Activated CD8-positive, alpha-beta memory T cell treated with anti-CD3 and anti-CD28 coated beads, Interleukin-2, amount 50 U/mL, for 1 hour (primary cell): ENCODE results near the gene PM20D2.

ENCODE experiments used
- DNase-seq: peaks from one replicate; pipeline ENCODE4 v3.0.0-alpha.2; 2020; ENCODE audit errors: extremely low read depth

Gene PM20D2

GRCh38 chr6:89204096-89204495, 58.2 kb downstream of the PM20D2 start:
- DNase-seq: no peak

DNA sequence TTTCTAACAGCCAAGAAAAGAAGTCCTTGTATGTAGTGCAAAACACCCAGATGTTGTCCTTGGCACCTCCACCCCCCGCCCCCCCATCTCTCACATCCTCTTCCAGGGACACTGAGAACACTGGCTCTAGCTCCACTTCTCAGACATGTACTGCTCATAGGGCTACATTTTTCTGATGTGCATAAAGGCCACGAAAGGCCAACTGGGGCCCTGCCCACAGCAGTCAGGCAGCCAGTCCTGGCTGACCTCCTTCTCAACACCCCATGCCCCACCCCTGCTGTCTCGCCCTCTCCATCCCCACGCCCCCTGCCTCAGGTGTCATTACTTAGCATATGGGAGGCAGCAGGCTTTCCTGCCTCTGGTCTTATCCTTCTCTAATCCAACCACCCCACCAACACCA, 60.0 kb downstream of the PM20D2 start:
- DNase-seq: no peak

DNA sequence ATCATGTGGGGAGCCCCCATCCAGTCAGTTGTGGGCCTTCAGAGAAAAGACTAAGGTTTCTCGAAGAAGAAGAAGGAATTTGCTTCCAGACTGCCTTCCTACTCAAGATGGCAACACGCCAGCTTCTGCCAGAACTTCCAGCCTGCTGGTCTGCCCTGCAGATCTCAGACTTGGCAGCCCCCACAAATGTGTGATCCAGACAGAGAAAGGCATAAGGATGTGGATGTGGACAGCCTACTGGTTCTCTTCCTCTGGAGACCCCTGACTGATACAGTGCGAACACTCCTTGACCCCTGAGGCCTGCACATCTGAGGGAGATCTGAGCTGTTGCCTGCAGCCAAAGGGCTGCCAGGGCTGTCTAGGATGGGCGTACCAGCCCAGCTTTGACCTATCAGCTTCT, 62.7 kb downstream of the PM20D2 start:
- DNase-seq: no peak

DNA sequence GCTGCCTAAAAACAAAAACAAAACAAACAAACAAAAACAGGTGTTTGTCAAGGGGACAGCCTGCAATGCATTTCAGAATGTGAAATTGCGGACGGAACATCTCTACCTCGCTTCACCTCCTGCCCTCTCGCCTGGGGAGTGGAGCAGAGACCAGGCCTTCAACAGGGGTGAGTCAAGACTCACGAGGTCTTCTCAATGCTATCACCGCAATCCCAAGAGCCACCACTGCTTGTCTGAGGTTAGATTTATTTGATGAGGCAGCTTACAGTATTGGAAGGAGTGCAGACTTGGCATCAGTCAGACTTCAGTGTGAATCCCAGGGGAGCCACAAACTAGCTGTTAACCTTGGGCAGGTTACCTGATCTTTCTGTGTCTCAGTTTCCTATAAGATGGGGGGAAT, 63.6 kb downstream of the PM20D2 start:
- no peak for DNase-seq

- DNase-seq: no peak
Measured at GRCh38 chr6:89212472-89212871, 66.6 kb downstream of the PM20D2 start.

DNA sequence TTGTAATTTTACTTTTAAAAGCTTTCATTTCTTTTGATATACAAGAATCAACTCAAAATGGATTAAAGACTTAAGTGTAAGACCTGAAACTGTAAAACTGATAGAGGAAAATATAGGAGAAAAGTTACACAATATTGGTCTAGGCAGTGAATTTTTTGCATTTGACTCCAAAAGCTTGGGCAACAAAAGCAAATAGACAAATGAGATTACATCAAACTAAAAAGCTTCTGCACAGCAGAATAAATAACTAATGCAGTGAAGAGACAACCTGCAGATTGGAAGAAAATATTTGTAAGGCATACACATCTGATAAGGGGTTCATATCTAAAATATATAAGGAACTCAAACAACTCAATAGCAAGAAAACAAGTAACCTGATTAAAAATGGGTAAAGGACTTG, 68.3 kb downstream of the PM20D2 start:
- DNase-seq: no peak
